Left ventricle myocardium inferior (tissue), 1 donor: ENCODE results near the gene CHAD. TPM values are rescaled to one million over a fixed set of nuclear protein-coding genes. Genes with fewer than 3 reads are reported as not detected.
"Not testable (repeated sequence)": the region's sequence is repeated elsewhere in the genome, so short reads cannot be mapped to it uniquely, and the experiment has no call there.

Source experiments
- DNase-seq: peaks from one replicate; pipeline ENCODE4 v3.0.0-alpha.2; 2020
- H3K27ac ChIP-seq: fragments of 200-600 bp; replicated peaks from 2 replicates; pipeline ENCODE4 v1.8.0; 2021
- H3K27me3 ChIP-seq: fragments of 200-600 bp; 2 replicates; pipeline ENCODE4 v1.8.0; 2021; ENCODE audit warnings: low read depth
- H3K36me3 ChIP-seq: fragments of 200-600 bp; 2 replicates; pipeline ENCODE4 v1.8.0; 2021
- H3K4me1 ChIP-seq: fragments of 200-600 bp; 2 replicates; pipeline ENCODE4 v1.8.0; 2021
- H3K4me3 ChIP-seq: fragments of 200-600 bp; 2 replicates; pipeline ENCODE4 v1.8.0; 2021; ENCODE audit warnings: mild to moderate bottlenecking, moderate library complexity
- H3K9me3 ChIP-seq: fragments of 200-600 bp; replicated peaks from 2 replicates; pipeline ENCODE4 v1.8.0; 2021
- intact Hi-C: fragments of 100-400 bp; cut with micrococcal nuclease; formaldehyde crosslinking; loops from one replicate; pipeline ENCODE4 v1.11.0; 2022
- total RNA-seq: library from RNA; stranded (reverse); fragmentation: NEBNext Ultra II Directional; extraction: Animal tissue kit (Norgen Biotek cat#: 25700); gene quantifications from one replicate; pipeline ENCODE4 v1.2.1, GENCODE V29; 2021
- TF ChIP-seq, protein P1 (sequence below): fragments of 200-600 bp; IDR thresholded peaks from 2 replicates; pipeline ENCODE4 v1.8.0; 2021; ENCODE audit warnings: antibody characterized with exemption, mild to moderate bottlenecking, borderline replicate concordance
- donor health status: DM: no; HTN: yes; CAD: no; lungs with severe emphysema.

CHAD gene
- total RNA-seq, 1 donor from 2014 or later = not detected

DNA sequence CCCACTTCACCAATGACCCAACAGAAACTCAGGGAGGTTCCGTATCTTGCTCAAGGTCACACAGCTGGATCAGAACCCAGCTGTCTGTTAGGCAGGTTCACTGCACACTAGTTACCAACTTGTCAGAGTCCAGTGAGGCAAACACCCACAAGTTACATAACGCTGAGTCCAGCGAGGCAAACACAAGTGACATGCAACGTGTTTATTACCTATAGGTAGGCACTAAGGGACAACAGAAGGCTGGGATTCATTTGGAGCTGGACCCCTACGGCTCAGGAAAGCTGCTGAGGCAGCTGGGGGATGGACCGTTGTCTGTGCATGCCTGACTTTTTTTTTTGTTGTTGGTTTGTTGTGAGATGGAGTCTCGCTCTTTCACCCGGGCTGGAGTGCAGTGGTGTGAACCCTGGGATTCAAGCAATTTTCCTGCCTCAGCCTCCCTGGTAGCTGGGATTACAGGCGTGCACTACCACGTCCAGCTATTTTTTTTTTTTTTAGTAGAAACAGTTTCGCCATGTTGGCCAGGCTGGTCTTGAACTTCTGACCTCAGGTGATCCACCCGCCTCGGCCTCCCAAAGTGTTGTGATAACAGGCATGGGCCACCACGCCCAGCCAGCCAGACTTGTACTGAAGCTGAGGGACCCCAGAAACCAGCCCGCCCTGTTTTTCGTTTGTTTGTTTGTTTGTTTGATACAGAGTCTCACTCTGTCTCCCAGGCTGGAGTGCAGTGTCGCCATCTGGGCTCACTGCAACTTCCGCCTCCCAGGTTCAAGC lies 8.1 kb upstream of the CHAD start:
- TF ChIP-seq, protein P1, sequence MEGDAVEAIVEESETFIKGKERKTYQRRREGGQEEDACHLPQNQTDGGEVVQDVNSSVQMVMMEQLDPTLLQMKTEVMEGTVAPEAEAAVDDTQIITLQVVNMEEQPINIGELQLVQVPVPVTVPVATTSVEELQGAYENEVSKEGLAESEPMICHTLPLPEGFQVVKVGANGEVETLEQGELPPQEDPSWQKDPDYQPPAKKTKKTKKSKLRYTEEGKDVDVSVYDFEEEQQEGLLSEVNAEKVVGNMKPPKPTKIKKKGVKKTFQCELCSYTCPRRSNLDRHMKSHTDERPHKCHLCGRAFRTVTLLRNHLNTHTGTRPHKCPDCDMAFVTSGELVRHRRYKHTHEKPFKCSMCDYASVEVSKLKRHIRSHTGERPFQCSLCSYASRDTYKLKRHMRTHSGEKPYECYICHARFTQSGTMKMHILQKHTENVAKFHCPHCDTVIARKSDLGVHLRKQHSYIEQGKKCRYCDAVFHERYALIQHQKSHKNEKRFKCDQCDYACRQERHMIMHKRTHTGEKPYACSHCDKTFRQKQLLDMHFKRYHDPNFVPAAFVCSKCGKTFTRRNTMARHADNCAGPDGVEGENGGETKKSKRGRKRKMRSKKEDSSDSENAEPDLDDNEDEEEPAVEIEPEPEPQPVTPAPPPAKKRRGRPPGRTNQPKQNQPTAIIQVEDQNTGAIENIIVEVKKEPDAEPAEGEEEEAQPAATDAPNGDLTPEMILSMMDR = no peak
- Histone ChIP-seq H3K27me3 (peaks cover 12% of the 10 kb centered on the region), H3K9me3 (no peaks in the 10 kb centered on the region), H3K4me1 (peaks cover 40% of the 10 kb centered on the region), H3K36me3 (peaks cover 10% of the 10 kb centered on the region), H3K4me3 (peak overlapping the region; percentile 30), H3K27ac (peak overlapping the region; percentile 2)
- DNase-seq = no peak
- intact Hi-C loops = no loop called here

DNA sequence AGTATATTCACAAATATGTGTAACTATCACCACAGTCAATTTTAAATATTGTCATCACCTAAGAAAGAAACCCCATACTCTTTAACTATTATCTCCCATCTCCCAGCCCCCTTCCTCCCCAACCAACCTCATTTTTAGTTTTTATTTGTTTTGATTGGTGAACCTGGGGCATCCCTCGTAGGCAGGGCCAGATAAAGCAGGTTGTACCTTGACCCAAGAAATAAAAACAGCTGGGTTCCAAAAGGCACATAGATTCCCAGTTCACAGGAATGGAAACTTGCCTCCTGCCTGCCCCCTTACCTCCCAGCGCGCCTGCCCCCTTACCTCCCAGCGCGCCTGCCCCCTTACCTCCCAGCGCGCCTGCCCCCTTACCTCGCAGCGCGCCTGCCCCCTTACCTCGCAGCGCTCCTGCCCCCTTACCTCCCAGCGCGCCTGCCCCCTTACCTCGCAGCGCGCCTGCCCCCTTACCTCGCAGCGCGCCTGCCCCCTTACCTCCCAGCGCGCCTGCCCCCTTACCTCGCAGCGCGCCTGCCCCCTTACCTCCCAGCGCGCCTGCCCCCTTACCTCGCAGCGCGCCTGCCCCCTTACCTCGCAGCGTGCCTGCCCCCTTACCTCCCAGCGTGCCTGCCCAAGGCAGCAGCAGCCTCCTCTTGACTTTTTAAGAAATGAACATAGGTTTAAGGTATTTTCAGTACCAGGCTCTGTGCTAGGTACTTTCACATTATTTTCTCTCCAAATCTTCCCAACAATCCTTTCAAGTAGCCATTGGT lies 7.3 kb upstream of the CHAD start:
- Histone ChIP-seq H3K4me3 (peak overlapping the region; percentile 30), H3K27ac (peak overlapping the region; percentile 2), H3K4me1 (peaks cover 33% of the 10 kb centered on the region), H3K27me3 (peaks cover 12% of the 10 kb centered on the region)
- DNase-seq, H3K36me3 ChIP-seq, H3K9me3 ChIP-seq, intact Hi-C loops: not testable (repeated sequence)

DNA sequence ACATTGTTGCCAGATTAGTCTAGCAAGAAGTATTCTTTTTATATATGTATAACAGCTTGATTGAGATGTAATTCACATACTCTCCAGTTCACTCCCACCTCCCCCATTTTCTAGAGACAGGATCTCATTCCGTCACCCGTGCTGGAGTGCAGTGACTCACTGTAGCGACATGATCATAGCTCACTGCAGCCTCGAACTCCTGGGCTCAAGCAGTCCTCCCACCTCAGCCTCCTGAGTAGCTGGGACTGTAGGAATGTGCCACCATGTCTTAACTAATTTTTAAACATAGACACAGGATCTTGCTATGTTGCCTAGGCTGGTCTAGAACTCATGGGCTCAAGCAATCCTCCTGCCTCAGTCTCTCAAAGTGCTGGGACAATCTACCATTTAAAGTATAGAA lies 6.7 kb upstream of the CHAD start:
- no peak for DNase-seq
- intact Hi-C loops = no loop called here
- H3K36me3 ChIP-seq = peaks cover 8% of the 10 kb centered on the region
- no peaks in the 10 kb centered on the region for H3K9me3 ChIP-seq
- H3K4me3 ChIP-seq = no peak overlapping the region
- peaks cover 12% of the 10 kb centered on the region for H3K27me3 ChIP-seq
- no peak overlapping the region for H3K27ac ChIP-seq
- H3K4me1 ChIP-seq = peaks cover 30% of the 10 kb centered on the region
- TF ChIP-seq, protein P1 = no peak

DNA sequence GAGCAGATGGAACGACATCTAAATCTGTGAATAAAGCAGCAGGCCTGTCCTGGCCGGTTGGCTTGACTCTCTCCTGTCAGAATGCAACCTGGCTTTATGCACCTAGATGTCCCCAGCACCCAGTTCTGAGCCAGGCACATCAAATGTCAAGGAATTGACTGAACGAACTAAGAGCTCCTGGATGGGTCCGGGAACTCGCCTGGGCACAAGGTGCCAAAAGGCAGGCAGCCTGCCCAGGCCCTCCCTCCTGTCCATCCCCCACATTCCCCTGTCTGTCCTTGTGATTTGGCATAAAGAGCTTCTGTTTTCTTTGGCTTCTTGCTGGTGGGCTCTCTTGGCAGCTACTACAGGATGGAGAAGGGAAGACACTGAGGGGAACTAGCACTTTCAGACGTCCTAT lies 5.8 kb upstream of the CHAD start:
- peaks cover 22% of the 10 kb centered on the region for H3K4me1 ChIP-seq
- H3K36me3 ChIP-seq = peaks cover 3% of the 10 kb centered on the region

GRCh38 chr17:50473901-50474300 lies 5.2 kb upstream of the CHAD start:
- no peak overlapping the region for H3K27ac ChIP-seq
- TF ChIP-seq, protein P1 = no peak
- H3K4me1 ChIP-seq = peaks cover 22% of the 10 kb centered on the region
- H3K4me3 ChIP-seq = no peak overlapping the region
- H3K9me3 ChIP-seq = no peaks in the 10 kb centered on the region
- H3K36me3 ChIP-seq = peaks cover 3% of the 10 kb centered on the region
- H3K27me3 ChIP-seq = peaks cover 20% of the 10 kb centered on the region
- no peak for DNase-seq
- intact Hi-C loops = no loop called here

More for the DNA sequence above, 5.8 kb upstream of the CHAD start:
- DNase-seq = no peak
- Histone ChIP-seq H3K4me3 (no peak overlapping the region), H3K9me3 (no peaks in the 10 kb centered on the region), H3K27ac (no peak overlapping the region), H3K27me3 (peaks cover 14% of the 10 kb centered on the region)
- TF ChIP-seq, protein P1 = no peak
- intact Hi-C loops = no loop called here

GRCh38 chr17:50472761-50473161 lies 4.1 kb upstream of the CHAD start:
- H3K9me3 ChIP-seq, H3K36me3 ChIP-seq, intact Hi-C loops, H3K4me3 ChIP-seq, H3K27ac ChIP-seq, DNase-seq: not testable (repeated sequence)
- H3K27me3 ChIP-seq = peaks cover 32% of the 10 kb centered on the region
- H3K4me1 ChIP-seq = peaks cover 20% of the 10 kb centered on the region
